Esophagus muscularis mucosa (tissue), 4 donors: ENCODE measurements around the gene FXYD3. TPM values are rescaled to one million over a fixed set of nuclear protein-coding genes. Genes with fewer than 3 reads are reported as not detected.

ENCODE experiments used
- DNase-seq: peaks from one replicate; pipeline ENCODE4 v3.0.0-alpha.2; 2017; ENCODE audit errors: extremely low spot score
- H3K27ac ChIP-seq, 4 donors: fragments of 200-600 bp; sonication (generic); replicated peaks in 1 of 4; 1 replicate in 3 of 4; 2 replicates in 1 of 4; pipeline ENCODE4 v1.5.1; 2016 to 2019; ENCODE audit warnings: mild to moderate bottlenecking in 1 of 4
- H3K27me3 ChIP-seq, 4 donors: fragments of 200-600 bp; sonication (generic); one replicate each; pipeline versions ENCODE4 v1.5.1 to v1.6.0; 2016 to 2019
- H3K36me3 ChIP-seq, 4 donors: fragments of 200-600 bp; sonication (generic); one replicate each; pipeline ENCODE4 v1.5.1; 2016 to 2019
- H3K4me1 ChIP-seq, 4 donors: fragments of 200-600 bp; sonication (generic); one replicate each; pipeline ENCODE4 v1.5.1; 2016 to 2019
- H3K4me3 ChIP-seq, 4 donors: fragments of 200-600 bp; sonication (generic); 1 replicate in 2 of 4; 2 replicates in 2 of 4; pipeline ENCODE4 v1.5.1; 2016 to 2019; ENCODE audit warnings: mild to moderate bottlenecking in 4 of 4, moderate library complexity in 1 of 4
- H3K9me3 ChIP-seq, 4 donors: fragments of 200-600 bp; sonication (generic); 1 replicate in 3 of 4; 2 replicates in 1 of 4; pipeline ENCODE4 v1.5.1; 2016 to 2019
- CTCF ChIP-seq, 3 experiments: fragments of 200-600 bp in 2 of 3; fragments of 450-650 bp in 1 of 3; sonication (generic) in 2 of 3; IDR thresholded peaks; one replicate each; pipeline ENCODE4 v1.5.1; 2017 to 2019; ENCODE audit warnings: antibody characterized with exemption in 3 of 3, mild to moderate bottlenecking in 2 of 3, moderate library complexity in 1 of 3
- EP300 ChIP-seq: sonication (generic); formaldehyde crosslinking; IDR thresholded peaks from one replicate; pipeline ENCODE4 v1.6.1; 2017; ENCODE audit warnings: antibody characterized with exemption
- POLR2A ChIP-seq: fragments of 450-650 bp; IDR thresholded peaks from one replicate; pipeline ENCODE4 v1.6.1; 2017; ENCODE audit warnings: antibody characterized with exemption, moderate library complexity, mild to moderate bottlenecking, low read depth
- POLR2AphosphoS5 ChIP-seq, 2 donors: sonication (generic); formaldehyde crosslinking; IDR thresholded peaks; one replicate each; pipeline ENCODE4 v1.6.1; 2017; ENCODE audit warnings: antibody characterized with exemption in 2 of 2
- WGBS: methylation state at CpG from one replicate; pipeline ENCODE4 v1.1.5; 2018; 5-methylcytosine and 5-hydroxymethylcytosine counted together
- intact Hi-C: fragments of 100-400 bp; cut with DNase I; formaldehyde crosslinking; loops from one replicate; pipeline ENCODE4 v1.15.1; 2023
- total RNA-seq, 4 donors: library from RNA; depleted of rRNA; stranded (reverse); fragments of >200 nt; gene quantifications; one replicate each; pipeline versions ENCODE4 v1.1.0 to v1.2.1, GENCODE V29; 2016

Gene FXYD3
- total RNA-seq, 4 donors from 2014 or later, result 0.83 to 3.8 (median 3.1) TPM

- Histone ChIP-seq H3K27me3 (no peaks in the 10 kb centered on the region), H3K4me3 (no peak overlapping the region), H3K4me1 (no peaks in the 10 kb centered on the region), H3K36me3 (no peaks in the 10 kb centered on the region), H3K9me3 (peaks cover 0 to 9% (median 7%) of the 10 kb centered on the region in 4 donors), H3K27ac (no peak overlapping the region)
- DNase-seq, result no peak
- intact Hi-C loops, result no loop called here
- no peak for TF ChIP-seq POLR2A
- TF ChIP-seq POLR2AphosphoS5 (IDR thresholded peaks at IDR 0.05), result no peak
- TF ChIP-seq EP300, result no peak
- TF ChIP-seq CTCF (IDR thresholded peaks at IDR 0.05), result no peak
- WGBS, result 87% methylated on average over 14 of the region's 21 CpGs
Measured at GRCh38 chr19:35074426-35075201, 41.0 kb upstream of the FXYD3 start.

- Histone ChIP-seq H3K4me3 (no peak overlapping the region), H3K27ac (no peak overlapping the region), H3K27me3 (no peaks in the 10 kb centered on the region), H3K36me3 (no peaks in the 10 kb centered on the region), H3K9me3 (peaks cover 0 to 4% (median 4%) of the 10 kb centered on the region in 4 donors), H3K4me1 (no peaks in the 10 kb centered on the region)
- no peak for TF ChIP-seq POLR2AphosphoS5 (IDR thresholded peaks at IDR 0.05)
- no peak for TF ChIP-seq EP300
- TF ChIP-seq POLR2A, result no peak
- TF ChIP-seq CTCF (IDR thresholded peaks at IDR 0.05), result no peak
- WGBS, result 92% methylated on average over 15 of the region's 21 CpGs
- intact Hi-C loops, result no loop called here
- no peak for DNase-seq
Measured at GRCh38 chr19:35075202-35076025, 40.2 kb upstream of the FXYD3 start.

- no peaks in the 10 kb centered on the region for H3K27me3 ChIP-seq
- H3K4me3 ChIP-seq, result no peak overlapping the region
- TF ChIP-seq EP300 (no peak), POLR2AphosphoS5 (IDR thresholded peaks at IDR 0.05) (no peak), CTCF (IDR thresholded peaks at IDR 0.05) (no peak)
- no peak overlapping the region for H3K27ac ChIP-seq
- intact Hi-C loops, result no loop called here
- no peak for DNase-seq
- no peaks in the 10 kb centered on the region for H3K9me3 ChIP-seq
- no peaks in the 10 kb centered on the region for H3K4me1 ChIP-seq
- 84% methylated on average over 3 of the region's 6 CpGs for WGBS
- no peaks in the 10 kb centered on the region for H3K36me3 ChIP-seq
Measured at GRCh38 chr19:35076026-35076370, 39.6 kb upstream of the FXYD3 start.

- Histone ChIP-seq H3K36me3 (no peaks in the 10 kb centered on the region), H3K4me3 (no peak overlapping the region), H3K27ac (no peak overlapping the region), H3K9me3 (no peaks in the 10 kb centered on the region), H3K27me3 (no peaks in the 10 kb centered on the region), H3K4me1 (no peaks in the 10 kb centered on the region)
- intact Hi-C loops, result no loop called here
- no peak for DNase-seq
- 87% methylated on average over 3 of the region's 8 CpGs for WGBS
- TF ChIP-seq EP300, result no peak
- TF ChIP-seq CTCF (IDR thresholded peaks at IDR 0.05), result no peak
- no peak for TF ChIP-seq POLR2AphosphoS5 (IDR thresholded peaks at IDR 0.05)
- TF ChIP-seq POLR2A, result no peak
Measured at GRCh38 chr19:35076657-35077056, 39.0 kb upstream of the FXYD3 start.
